ENCODE data around the gene NME7. TPM values are rescaled to one million over a fixed set of nuclear protein-coding genes. Genes with fewer than 3 reads are reported as not detected.

Gene NME7
- total RNA-seq, 6 experiments from 2014 or later = 2.0 to 6.5 (median 5.3) TPM

DNA sequence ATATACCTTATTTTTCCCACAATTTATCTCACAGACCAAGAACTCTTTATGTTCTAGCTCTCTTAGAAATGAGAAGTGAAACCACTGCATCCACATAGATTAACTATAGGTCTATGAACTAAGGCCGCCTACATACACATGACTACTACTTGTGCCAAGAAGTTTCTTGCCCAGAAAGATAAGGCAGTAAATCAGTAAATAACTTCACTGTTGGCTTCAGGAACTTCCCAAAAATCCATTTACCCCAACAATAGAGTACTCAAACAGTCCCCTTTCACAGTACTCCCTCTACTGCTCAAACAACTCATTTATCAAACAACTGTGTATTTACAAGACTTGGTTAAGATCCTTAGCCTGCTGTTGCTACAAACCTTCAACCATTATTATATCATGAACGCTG lies 96.5 kb downstream of the NME7 start:
- WGBS (ENCODE audit: insufficient coverage, low coverage, low lambda C conversion rate, missing lambda C conversion rate) = 17% methylated on average over 2 of the region's 2 CpGs
- TF ChIP-seq, protein P1, sequence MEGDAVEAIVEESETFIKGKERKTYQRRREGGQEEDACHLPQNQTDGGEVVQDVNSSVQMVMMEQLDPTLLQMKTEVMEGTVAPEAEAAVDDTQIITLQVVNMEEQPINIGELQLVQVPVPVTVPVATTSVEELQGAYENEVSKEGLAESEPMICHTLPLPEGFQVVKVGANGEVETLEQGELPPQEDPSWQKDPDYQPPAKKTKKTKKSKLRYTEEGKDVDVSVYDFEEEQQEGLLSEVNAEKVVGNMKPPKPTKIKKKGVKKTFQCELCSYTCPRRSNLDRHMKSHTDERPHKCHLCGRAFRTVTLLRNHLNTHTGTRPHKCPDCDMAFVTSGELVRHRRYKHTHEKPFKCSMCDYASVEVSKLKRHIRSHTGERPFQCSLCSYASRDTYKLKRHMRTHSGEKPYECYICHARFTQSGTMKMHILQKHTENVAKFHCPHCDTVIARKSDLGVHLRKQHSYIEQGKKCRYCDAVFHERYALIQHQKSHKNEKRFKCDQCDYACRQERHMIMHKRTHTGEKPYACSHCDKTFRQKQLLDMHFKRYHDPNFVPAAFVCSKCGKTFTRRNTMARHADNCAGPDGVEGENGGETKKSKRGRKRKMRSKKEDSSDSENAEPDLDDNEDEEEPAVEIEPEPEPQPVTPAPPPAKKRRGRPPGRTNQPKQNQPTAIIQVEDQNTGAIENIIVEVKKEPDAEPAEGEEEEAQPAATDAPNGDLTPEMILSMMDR (IDR thresholded peaks at IDR 0.05) = peak; percentile 26 to 55 (median 32)
- TF ChIP-seq POLR2A (IDR thresholded peaks at IDR 0.05) = no peak
- ATAC-seq = peak; percentile 67 to 99 (median 82)
- H3K27me3 ChIP-seq = no peaks in the 10 kb centered on the region
- H3K27ac ChIP-seq = no peak overlapping the region
- H3K4me3 ChIP-seq = no peak overlapping the region
- no peak for DNase-seq
- H3K9me3 ChIP-seq = no peaks in the 10 kb centered on the region
- intact Hi-C loops (cut with DNase I) = no loop called here
- no peaks in the 10 kb centered on the region for H3K4me1 ChIP-seq
- no peaks in the 10 kb centered on the region for H3K36me3 ChIP-seq

DNA sequence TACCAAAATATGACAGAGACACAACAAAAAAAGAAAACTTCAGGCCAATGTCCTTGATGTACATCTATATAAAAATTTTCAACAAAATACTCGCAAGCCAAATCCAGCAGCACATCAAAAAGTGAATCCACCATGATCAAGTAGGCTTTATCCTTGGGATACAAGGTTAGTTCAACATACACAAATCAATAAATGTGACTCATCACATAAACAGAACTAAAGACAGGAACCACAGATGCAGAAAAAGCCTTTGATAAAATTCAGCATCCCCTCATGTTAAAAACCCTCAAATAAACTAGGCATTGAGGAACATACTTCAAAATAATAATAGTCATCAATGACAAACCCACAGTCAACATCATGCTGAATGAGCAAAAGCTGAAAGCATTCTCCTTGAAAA lies 101.5 kb downstream of the NME7 start:
- no peaks in the 10 kb centered on the region for H3K9me3 ChIP-seq
- intact Hi-C loops (cut with DNase I) = no loop called here
- H3K4me3 ChIP-seq = no peak overlapping the region
- ATAC-seq = no peak
- WGBS (ENCODE audit: insufficient coverage, low coverage, low lambda C conversion rate, missing lambda C conversion rate) = 83% methylated on average over 1 of the region's 1 CpG
- no peaks in the 10 kb centered on the region for H3K36me3 ChIP-seq
- no peak for TF ChIP-seq POLR2A (IDR thresholded peaks at IDR 0.05)
- TF ChIP-seq, protein P1 (IDR thresholded peaks at IDR 0.05) = no peak
- H3K27me3 ChIP-seq = no peaks in the 10 kb centered on the region
- H3K27ac ChIP-seq = no peak overlapping the region
- DNase-seq = no peak
- no peaks in the 10 kb centered on the region for H3K4me1 ChIP-seq

DNA sequence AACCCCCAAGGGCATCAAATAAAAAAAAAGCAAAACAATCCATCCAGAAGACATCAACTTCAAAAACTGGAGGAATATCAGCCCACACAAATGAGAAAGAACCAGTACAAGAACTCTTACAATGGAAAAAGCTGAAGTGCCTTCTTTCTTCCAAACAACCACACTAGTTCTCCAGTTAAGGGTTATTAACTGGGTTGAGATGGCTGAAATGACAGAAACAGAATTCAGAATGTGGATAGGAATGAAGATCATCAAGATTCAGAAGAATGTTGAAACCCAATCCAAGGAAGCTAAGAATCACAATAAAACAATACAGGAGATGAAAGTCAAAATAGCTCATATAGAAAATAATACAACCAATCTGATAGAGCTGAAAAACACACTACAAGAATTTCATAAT lies 104.5 kb downstream of the NME7 start:
- TF ChIP-seq, protein P1 (IDR thresholded peaks at IDR 0.05) = no peak
- no peak for TF ChIP-seq POLR2A (IDR thresholded peaks at IDR 0.05)
- Histone ChIP-seq H3K27ac (no peak overlapping the region), H3K27me3 (no peaks in the 10 kb centered on the region), H3K4me1 (no peaks in the 10 kb centered on the region), H3K4me3 (no peak overlapping the region), H3K36me3 (no peaks in the 10 kb centered on the region), H3K9me3 (no peaks in the 10 kb centered on the region)
- intact Hi-C loops (cut with DNase I) = no loop called here
- ATAC-seq = no peak
- DNase-seq = no peak

DNA sequence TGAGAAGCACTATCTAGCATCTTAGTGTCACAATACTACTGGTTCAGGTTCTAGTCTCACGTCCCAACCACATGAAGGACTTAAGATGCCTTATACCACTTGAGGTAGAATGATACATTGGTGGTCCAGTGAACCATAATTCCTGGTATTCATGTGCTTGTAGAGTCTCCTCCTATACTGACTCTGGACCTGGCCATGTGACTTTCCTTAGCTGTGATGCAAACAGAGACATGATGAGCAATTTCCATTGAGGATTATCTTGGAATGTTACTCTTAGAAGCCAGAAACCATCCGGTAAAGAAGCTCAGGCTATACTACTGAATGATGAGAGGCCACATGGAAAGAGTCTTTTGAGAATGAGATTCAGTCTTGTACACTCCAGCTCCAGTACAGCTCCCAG lies 105.7 kb downstream of the NME7 start:
- no peaks in the 10 kb centered on the region for H3K9me3 ChIP-seq
- TF ChIP-seq, protein P1 (IDR thresholded peaks at IDR 0.05) = no peak
- no peak for TF ChIP-seq POLR2A (IDR thresholded peaks at IDR 0.05)
- 100% methylated on average over 2 of the region's 2 CpGs for WGBS (ENCODE audit: insufficient coverage, low coverage, low lambda C conversion rate, missing lambda C conversion rate)
- no peaks in the 10 kb centered on the region for H3K36me3 ChIP-seq
- H3K27ac ChIP-seq = no peak overlapping the region
- H3K4me3 ChIP-seq = no peak overlapping the region
- DNase-seq (no peak), ATAC-seq (no peak)
- no peaks in the 10 kb centered on the region for H3K4me1 ChIP-seq
- intact Hi-C loops (cut with DNase I) = no loop called here
- H3K27me3 ChIP-seq = no peaks in the 10 kb centered on the region

DNA sequence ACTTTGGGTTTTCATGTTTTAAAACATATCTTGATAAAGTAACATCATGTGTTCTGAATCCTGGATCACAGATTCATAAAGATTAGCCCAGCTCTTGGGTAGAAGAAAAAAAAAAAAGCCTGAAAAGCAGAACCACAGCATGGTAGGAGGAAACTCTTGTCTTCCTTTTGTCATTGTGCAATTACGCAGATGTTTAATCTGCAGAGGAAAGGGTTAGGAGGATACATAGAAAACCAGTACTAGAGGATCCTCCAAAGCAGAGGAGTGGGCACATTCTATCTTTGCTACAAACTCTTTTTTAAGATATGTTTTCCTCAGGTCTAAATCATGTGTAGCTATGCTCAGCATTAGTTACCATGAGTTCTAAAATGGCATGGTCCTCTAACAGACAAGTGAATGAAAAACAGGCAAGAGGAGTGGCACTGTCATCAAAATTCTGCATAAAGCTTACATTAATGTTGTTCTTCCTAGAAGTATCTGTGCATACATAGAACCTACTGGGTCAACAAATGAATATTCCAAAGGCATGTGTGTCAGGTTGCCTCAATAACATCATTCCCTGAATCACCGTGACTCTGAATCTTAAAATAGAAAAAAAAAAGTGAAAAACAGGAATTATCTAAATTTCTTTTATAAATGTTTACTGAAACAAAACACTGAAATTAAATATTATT lies 107.0 kb downstream of the NME7 start:
- DNase-seq = no peak
- 68% methylated on average over 2 of the region's 2 CpGs for WGBS (ENCODE audit: insufficient coverage, low coverage, low lambda C conversion rate, missing lambda C conversion rate)
- H3K4me1 ChIP-seq = no peaks in the 10 kb centered on the region
- intact Hi-C loops (cut with DNase I) = no loop called here
- TF ChIP-seq, protein P1 (IDR thresholded peaks at IDR 0.05) = no peak
- TF ChIP-seq POLR2A (IDR thresholded peaks at IDR 0.05) = no peak
- no peak overlapping the region for H3K27ac ChIP-seq
- H3K4me3 ChIP-seq = no peak overlapping the region
- peak in 1 of 4 donors; percentile 41 for ATAC-seq
- H3K27me3 ChIP-seq = no peaks in the 10 kb centered on the region
- H3K9me3 ChIP-seq = no peaks in the 10 kb centered on the region
- H3K36me3 ChIP-seq = no peaks in the 10 kb centered on the region
